ENCODE measurements around the gene LRP1B. TPM values are rescaled to one million over a fixed set of nuclear protein-coding genes. Genes with fewer than 3 reads are reported as not detected.

The LRP1B gene
- total and polyA plus RNA-seq, 2 of the 8 experiments (the other 6 are each of a cell fraction or from before 2014, with no cell fraction given), result 0.03 TPM; not detected in 1

DNA sequence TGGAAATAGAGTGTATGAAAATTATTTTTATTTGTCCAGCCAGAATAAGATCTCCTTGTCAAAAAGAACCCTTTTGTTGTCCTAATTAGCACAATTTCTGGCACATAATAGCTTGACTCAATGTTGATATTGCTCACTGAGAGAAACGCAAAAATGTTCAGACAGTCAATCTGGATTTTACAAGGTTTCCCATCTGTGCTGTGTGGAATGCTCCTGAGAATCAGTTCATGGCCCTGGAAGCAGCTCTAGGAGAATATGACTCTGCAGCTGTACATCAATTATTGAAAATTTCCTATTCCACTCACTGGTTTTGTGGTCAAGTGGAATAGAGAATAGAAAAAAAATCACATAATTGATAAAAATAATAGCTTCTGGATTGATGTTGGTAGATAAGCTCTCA, 1767.7 kb downstream of the LRP1B start (continued):
- no peak for TF ChIP-seq CHD7 (IDR thresholded peaks at IDR 0.05; ENCODE audit: insufficient replicate concordance, low read length)
- TF ChIP-seq CTCF (IDR thresholded peaks at IDR 0.05; ENCODE audit: control extremely low read depth in 1 of 3, insufficient read depth in 1 of 3, low read depth in 1 of 3, low read length in 3 of 3), result no peak
- no peak for TF ChIP-seq CBX8 (IDR thresholded peaks at IDR 0.05; ENCODE audit: borderline replicate concordance, low read depth, low read length)
- no peak for TF ChIP-seq EZH2 (IDR thresholded peaks at IDR 0.05; ENCODE audit: low read depth, low read length, severe bottlenecking)

Data from H1 (cell line).